PC-9 (cell line): ENCODE results near the gene CNPY2. TPM values are rescaled to one million over a fixed set of nuclear protein-coding genes. Genes with fewer than 3 reads are reported as not detected.
"Not testable (repeated sequence)": the region's sequence is repeated elsewhere in the genome, so short reads cannot be mapped to it uniquely, and the experiment has no call there.

Source experiments
- BruUV-seq: library from RNA; stranded (reverse); fragments of 400-500 nt; replicated peaks from 2 replicates; lab custom pipeline; 2021; lab: Mats Ljungman, UMichigan
- CTCF ChIA-PET: fragments of 300-600 bp; sonication (Branson Sonifier 250); formaldehyde crosslinking; loops from one replicate; lab custom pipeline; 2022; ENCODE audit warnings: antibody characterized with exemption; lab: Charles Lee
- POLR2A ChIA-PET: fragments of 300-600 bp; sonication (Branson Sonifier 250); formaldehyde crosslinking; loops from one replicate; lab custom pipeline; 2022; ENCODE audit warnings: antibody characterized with exemption; ENCODE audit not compliant: unreplicated experiment; lab: Charles Lee
- DNase-seq, 2 experiments: peaks; one replicate each; pipeline versions ENCODE4 v3.0.0 to v3.0.0-alpha.2; 2015 to 2022; ENCODE audit warnings: mixed read lengths in 1 of 2
- H2AFZ ChIP-seq: fragments of 200-600 bp; sonication (generic); 2 replicates; pipeline ENCODE4 v1.8.1; 2017; ENCODE audit warnings: antibody characterized with exemption
- H3F3A ChIP-seq: fragments of 200-600 bp; sonication (generic); 2 replicates; pipeline ENCODE4 v1.8.1; 2017; ENCODE audit warnings: antibody characterized with exemption, mild to moderate bottlenecking, low read depth; ENCODE audit not compliant: insufficient read depth
- H3K27ac ChIP-seq: fragments of 200-600 bp; sonication (generic); 2 replicates; pipeline ENCODE4 v1.6.1; 2016; ENCODE audit warnings: mixed run types
- H3K27me3 ChIP-seq: fragments of 200-600 bp; sonication (generic); 2 replicates; pipeline ENCODE4 v1.6.1; 2016; ENCODE audit warnings: low read depth, mixed run types; ENCODE audit not compliant: insufficient read depth
- H3K36me3 ChIP-seq: fragments of 200-600 bp; sonication (generic); 2 replicates; pipeline ENCODE4 v1.6.1; 2016; ENCODE audit warnings: low read depth, mixed run types
- H3K4me1 ChIP-seq: fragments of 200-600 bp; sonication (generic); replicated peaks from 2 replicates; pipeline ENCODE4 v1.6.1; 2016; ENCODE audit warnings: mixed run types; ENCODE audit not compliant: insufficient read depth
- H3K4me2 ChIP-seq: fragments of 200-600 bp; sonication (generic); 2 replicates; pipeline ENCODE4 v1.6.1; 2017; ENCODE audit warnings: mixed run types
- H3K4me3 ChIP-seq: fragments of 200-600 bp; sonication (generic); 2 replicates; pipeline ENCODE4 v1.6.1; 2016; ENCODE audit warnings: mixed run types
- H3K79me2 ChIP-seq: fragments of 200-600 bp; sonication (generic); 2 replicates; pipeline ENCODE4 v1.6.1; 2017; ENCODE audit warnings: low read depth, mixed run types
- H3K9me2 ChIP-seq: fragments of 200-600 bp; sonication (generic); 2 replicates; pipeline ENCODE4 v1.8.1; 2017; ENCODE audit warnings: mild to moderate bottlenecking; ENCODE audit not compliant: insufficient read depth
- H3K9me3 ChIP-seq: fragments of 200-600 bp; sonication (generic); 2 replicates; pipeline ENCODE4 v1.8.1; 2016; ENCODE audit warnings: low read depth; ENCODE audit not compliant: insufficient read depth
- H4K20me1 ChIP-seq: fragments of 200-600 bp; sonication (generic); 2 replicates; pipeline ENCODE4 v1.8.1; 2017; ENCODE audit not compliant: insufficient read depth
- CTCF ChIP-seq: fragments of 200-600 bp; sonication (generic); conservative IDR thresholded peaks from 2 replicates; pipeline ENCODE4 v1.6.1; 2017; ENCODE audit warnings: mixed run types, antibody characterized with exemption, mild to moderate bottlenecking, moderate library complexity
- EZH2 ChIP-seq: fragments of 200-600 bp; sonication (generic); IDR thresholded peaks from 2 replicates; pipeline ENCODE4 v1.8.0; 2017; ENCODE audit warnings: antibody characterized with exemption, low read depth
- intact Hi-C: fragments of 100-400 bp; cut with micrococcal nuclease; formaldehyde crosslinking; loops from one replicate; pipeline ENCODE4 v1.10.0; 2022; ENCODE audit not compliant: unreplicated experiment
- total RNA-seq: library from RNA; stranded (reverse); gene quantifications from 2 replicates; pipeline ENCODE4 v1.2.3, GENCODE V29; 2021

The CNPY2 gene
- total RNA-seq, 1 experiment from 2014 or later = 82.1 TPM

- H4K20me1 ChIP-seq = no peaks in the 10 kb centered on the region
- H3K4me2 ChIP-seq = peak overlapping the region; percentile 90
- DNase-seq = no peak
- ChIA-PET CTCF (interaction anchor here (0.6 to 0.8 kb wide), 2 partner anchors 9 to 24 kb away, joined by 4 to 5 read pairs; no protein-coding TSS in a partner anchor), POLR2A (interaction anchor here (0.7 to 1.1 kb wide), 3 partner anchors 24 to 93 kb away, joined by 3 to 6 read pairs (median 5); partner anchors contain the start of gene STAT2)
- H2AFZ ChIP-seq = peak overlapping the region; percentile 89; the same call in 1 of the 2 replicates
- H3K36me3 ChIP-seq = no peaks in the 10 kb centered on the region; the same call in 1 of the 2 replicates
- BruUV-seq = no TSS peak
- no peaks in the 10 kb centered on the region for H3K27me3 ChIP-seq
- peak overlapping the region; percentile 75; the same call in 1 of the 2 replicates for H3K4me3 ChIP-seq
- no peaks in the 10 kb centered on the region for H3K9me3 ChIP-seq
- peaks cover 25% of the 10 kb centered on the region; the same call in 1 of the 2 replicates for H3F3A ChIP-seq
- no peaks in the 10 kb centered on the region for H3K9me2 ChIP-seq
- no peak overlapping the region for H3K27ac ChIP-seq
- H3K4me1 ChIP-seq = peaks cover 11% of the 10 kb centered on the region
- H3K79me2 ChIP-seq = no peaks in the 10 kb centered on the region
- no peak for TF ChIP-seq CTCF
- no peak for TF ChIP-seq EZH2
- intact Hi-C loops = loop anchor here (2.0 to 5.0 kb wide), 3 partner anchors 45 to 149 kb away; partner anchors contain the start of gene ZC3H10
Observed at GRCh38 chr12:56267443-56268071, 48.2 kb downstream of the CNPY2 start.

DNA sequence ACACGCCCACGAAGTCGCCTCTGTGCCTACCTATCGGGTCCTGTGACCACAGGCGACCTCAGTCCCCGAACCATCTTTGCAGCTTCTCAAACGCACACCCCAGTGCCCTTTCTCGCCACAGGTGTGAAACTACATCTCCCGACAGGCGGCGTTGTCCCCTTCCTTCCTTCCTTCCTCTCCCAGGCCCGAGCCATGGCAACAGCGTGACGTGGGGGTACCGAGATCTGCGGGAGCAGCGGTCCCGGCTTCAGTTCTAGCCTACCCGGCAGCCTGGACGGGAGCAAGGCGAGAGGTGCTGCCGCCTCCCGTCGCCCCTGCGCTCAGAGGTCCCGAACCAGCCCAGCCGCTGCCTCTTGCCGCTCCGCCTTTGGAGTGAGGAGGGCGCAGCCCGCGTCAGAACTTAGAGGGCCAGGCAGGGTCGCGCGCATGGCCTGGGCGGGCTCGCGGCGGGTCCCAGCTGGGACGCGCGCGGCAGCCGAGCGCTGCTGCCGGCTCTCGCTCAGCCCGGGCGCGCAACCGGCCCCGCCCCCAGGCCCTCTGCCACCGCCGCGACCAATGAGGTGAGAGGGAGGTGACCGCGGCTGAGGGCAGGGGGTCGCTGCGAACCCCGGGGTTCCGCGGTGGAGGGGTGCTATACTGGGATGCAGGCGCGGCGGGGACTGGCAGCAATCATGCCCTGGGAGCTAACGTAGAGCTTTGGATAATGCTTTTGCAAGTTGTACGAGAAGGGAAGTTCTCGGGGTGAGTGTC, 48.9 kb downstream of the CNPY2 start, which contains the start of gene COQ10A:
TSS of gene COQ10A (plus strand) at position 250 of the 750 bp plus-strand sequence. CDS start at position 427, 177 bp downstream.
- CTCF ChIA-PET = interaction anchor here (0.5 to 0.8 kb wide), 2 partner anchors 25 to 54 kb away, joined by 3 to 5 read pairs; no protein-coding TSS in a partner anchor
- intact Hi-C loops = loop anchor here (1.0 to 5.0 kb wide), 4 partner anchors 9 to 148 kb away; partner anchors contain the start of genes ANKRD52 and ZC3H10
- H4K20me1 ChIP-seq = no peaks in the 10 kb centered on the region

GRCh38 chr12:56266068-56266692, 49.6 kb downstream of the CNPY2 start:
- CTCF ChIA-PET = interaction anchor here (0.5 to 0.6 kb wide), 2 partner anchors 55 to 1331 kb away, joined by 3 to 4 read pairs; no protein-coding TSS in a partner anchor

More for the DNA sequence above, 48.9 kb downstream of the CNPY2 start, which contains the start of gene COQ10A:
- Histone ChIP-seq H3K27me3 (no peaks in the 10 kb centered on the region), H3K9me2 (no peaks in the 10 kb centered on the region), H3K79me2 (no peaks in the 10 kb centered on the region), H3K4me3 (peak within 1 kb of the TSS; percentile 75), H2AFZ (peak within 1 kb of the TSS; percentile 89), H3K36me3 (no peaks in the 10 kb centered on the region; the same call in 1 of the 2 replicates), H3K4me2 (peak within 1 kb of the TSS; percentile 90), H3K27ac (no peak within 1 kb of the TSS), H3K4me1 (peaks cover 15% of the 10 kb centered on the region), H3K9me3 (no peaks in the 10 kb centered on the region), H3F3A (peaks cover 30% of the 10 kb centered on the region; the same call in 1 of the 2 replicates)
- BruUV-seq = no TSS peak
- DNase-seq = peak; percentile 57 to 85
- TF ChIP-seq CTCF (peak; percentile 73), EZH2 (no peak)
- POLR2A ChIA-PET = interaction anchor here (0.5 to 1.1 kb wide), 6 partner anchors 25 to 150 kb away, joined by 3 to 11 read pairs (median 6); partner anchors contain the start of gene STAT2

DNA sequence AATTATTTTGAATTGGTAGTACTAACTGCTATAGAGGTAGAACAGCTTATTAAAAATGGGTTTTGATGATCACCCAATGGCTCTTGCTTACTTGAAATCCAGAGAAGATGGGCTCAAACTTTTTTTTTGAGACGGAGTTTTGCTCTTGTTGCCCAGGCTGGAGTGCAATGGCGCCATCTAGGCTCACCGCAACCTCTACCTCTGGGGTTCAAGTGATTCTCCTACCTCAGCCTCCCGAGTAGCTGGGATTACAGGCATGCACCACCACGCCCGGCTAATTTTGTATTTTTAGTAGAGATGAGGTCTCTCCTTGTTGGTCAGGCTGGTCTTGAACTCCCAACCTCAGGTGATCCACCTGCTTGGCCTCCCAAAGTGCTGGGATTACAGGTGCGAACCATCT, 52.8 kb downstream of the CNPY2 start:
- Histone ChIP-seq H3F3A (peaks cover 28% of the 10 kb centered on the region; the same call in 1 of the 2 replicates), H3K4me1 (peaks cover 29% of the 10 kb centered on the region)
- H3K4me3 ChIP-seq, H3K27ac ChIP-seq, H4K20me1 ChIP-seq, BruUV-seq, CTCF ChIA-PET, H2AFZ ChIP-seq, H3K9me3 ChIP-seq, POLR2A ChIA-PET, intact Hi-C loops, H3K79me2 ChIP-seq, H3K9me2 ChIP-seq, H3K36me3 ChIP-seq, H3K4me2 ChIP-seq, H3K27me3 ChIP-seq, DNase-seq: not testable (repeated sequence)

More at GRCh38 chr12:56266068-56266692, 49.6 kb downstream of the CNPY2 start:
- not testable (repeated sequence) for H3K9me2 ChIP-seq, H3K27ac ChIP-seq, H3K36me3 ChIP-seq, H3K79me2 ChIP-seq, DNase-seq, H4K20me1 ChIP-seq, H3K9me3 ChIP-seq, H3K27me3 ChIP-seq
- peaks cover 28% of the 10 kb centered on the region; the same call in 1 of the 2 replicates for H3F3A ChIP-seq
- intact Hi-C loops = loop anchor here (1.0 to 5.0 kb wide), 4 partner anchors 8 to 147 kb away; partner anchors contain the start of genes ANKRD52 and ZC3H10
- TSS peak; percentile 49 for BruUV-seq
- H3K4me1 ChIP-seq = peaks cover 22% of the 10 kb centered on the region
- POLR2A ChIA-PET = interaction anchor here (0.5 to 0.7 kb wide), 3 partner anchors 52 to 151 kb away, joined by 4 to 11 read pairs (median 7); no protein-coding TSS in a partner anchor
- H3K4me2 ChIP-seq = peak overlapping the region; percentile 90
- peak overlapping the region; percentile 89 for H2AFZ ChIP-seq
- H3K4me3 ChIP-seq = peak overlapping the region; percentile 75
